HEK293 (cell line): ENCODE results near the gene SBF2.

Experiments
- HOXA7 ChIP-seq: sonication (generic); formaldehyde crosslinking; IDR thresholded peaks from 2 replicates; pipeline ENCODE4 v1.8.1; 2022; ENCODE audit warnings: missing genetic modification reagents, borderline replicate concordance
- YY1 ChIP-seq: fragments of 450-650 bp; formaldehyde crosslinking; IDR thresholded peaks from 2 replicates; pipeline ENCODE4 v1.5.1; 2018; ENCODE audit warnings: missing biosample characterization, missing genetic modification characterization
- ZNF248 ChIP-seq: fragments of 450-650 bp; formaldehyde crosslinking; IDR thresholded peaks from 2 replicates; pipeline ENCODE4 v1.5.1; 2017; ENCODE audit warnings: missing biosample characterization, missing genetic modification characterization
- TF ChIP-seq, protein P1 (sequence below): fragments of 450-650 bp; formaldehyde crosslinking; IDR thresholded peaks from 2 replicates; pipeline ENCODE4 v1.5.1; 2016; ENCODE audit warnings: missing biosample characterization, missing genetic modification characterization

DNA sequence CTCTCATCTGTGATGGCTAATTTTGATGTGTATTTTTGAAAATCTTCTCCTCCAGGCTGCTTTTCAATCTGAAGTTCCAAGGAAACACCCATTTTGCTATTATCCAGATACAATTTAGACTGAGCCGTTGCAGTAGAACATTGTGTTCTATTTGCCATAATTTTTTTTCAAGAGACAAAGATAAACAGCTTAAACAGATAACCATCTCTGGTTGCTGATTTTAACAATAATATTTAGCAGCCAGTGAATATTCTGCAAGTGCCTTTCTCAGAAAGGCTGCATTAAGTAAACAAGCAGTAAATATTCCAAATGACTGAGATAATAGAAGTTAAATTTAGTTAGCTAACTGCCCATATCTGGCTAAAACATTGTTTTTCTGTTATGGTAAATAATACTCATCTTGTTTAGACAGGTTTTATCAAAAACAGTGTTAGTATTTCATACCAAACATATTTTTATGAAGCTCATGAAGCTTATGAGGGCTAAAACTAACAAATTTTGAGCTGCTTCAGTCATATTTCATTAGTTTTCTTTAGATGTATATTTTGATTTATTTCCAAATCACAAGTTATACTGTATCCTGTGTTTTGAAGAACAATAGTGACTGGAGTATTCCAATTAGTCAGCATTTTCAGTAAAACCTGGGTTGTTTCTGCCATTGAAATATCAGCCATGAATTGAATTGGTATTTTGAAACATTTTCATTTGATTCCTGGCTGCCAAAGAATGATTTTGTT, 206.7 kb downstream of the SBF2 start:
- TF ChIP-seq HOXA7 (CRISPR knock-in tag): no peak
- TF ChIP-seq, protein P1, sequence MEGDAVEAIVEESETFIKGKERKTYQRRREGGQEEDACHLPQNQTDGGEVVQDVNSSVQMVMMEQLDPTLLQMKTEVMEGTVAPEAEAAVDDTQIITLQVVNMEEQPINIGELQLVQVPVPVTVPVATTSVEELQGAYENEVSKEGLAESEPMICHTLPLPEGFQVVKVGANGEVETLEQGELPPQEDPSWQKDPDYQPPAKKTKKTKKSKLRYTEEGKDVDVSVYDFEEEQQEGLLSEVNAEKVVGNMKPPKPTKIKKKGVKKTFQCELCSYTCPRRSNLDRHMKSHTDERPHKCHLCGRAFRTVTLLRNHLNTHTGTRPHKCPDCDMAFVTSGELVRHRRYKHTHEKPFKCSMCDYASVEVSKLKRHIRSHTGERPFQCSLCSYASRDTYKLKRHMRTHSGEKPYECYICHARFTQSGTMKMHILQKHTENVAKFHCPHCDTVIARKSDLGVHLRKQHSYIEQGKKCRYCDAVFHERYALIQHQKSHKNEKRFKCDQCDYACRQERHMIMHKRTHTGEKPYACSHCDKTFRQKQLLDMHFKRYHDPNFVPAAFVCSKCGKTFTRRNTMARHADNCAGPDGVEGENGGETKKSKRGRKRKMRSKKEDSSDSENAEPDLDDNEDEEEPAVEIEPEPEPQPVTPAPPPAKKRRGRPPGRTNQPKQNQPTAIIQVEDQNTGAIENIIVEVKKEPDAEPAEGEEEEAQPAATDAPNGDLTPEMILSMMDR (tag by site-specific recombination): no peak
- TF ChIP-seq ZNF248: no peak
- TF ChIP-seq YY1 (tag by site-specific recombination): no peak
